ENCODE measurements around the gene PLK3. TPM values are rescaled to one million over a fixed set of nuclear protein-coding genes. Genes with fewer than 3 reads are reported as not detected.
"Not testable (repeated sequence)": the region's sequence is repeated elsewhere in the genome, so short reads cannot be mapped to it uniquely, and the experiment has no call there.

Gene PLK3
- 10 to 100 TPM in 9 of 12 donors, 1 to 10 TPM in 2, not detected in 1; 6.9 to 19.2 (median 11.9) TPM for polyA plus RNA-seq (ENCODE audit: insufficient read length in 12 of 12)
- long read RNA-seq, donor 1, partial matches to known transcripts = 0 of 4 reads
- long read RNA-seq, donor 1, other reads (novel, unspliced or antisense) = 0 of 4 reads
- long read RNA-seq, donor 2, partial matches to known transcripts = 0 of 3 reads
- long read RNA-seq, donor 2, other reads (novel, unspliced or antisense) = 0 of 3 reads
- long read RNA-seq, donor 3, partial matches to known transcripts = 0 of 2 reads
- long read RNA-seq, donor 3, other reads (novel, unspliced or antisense) = 0 of 2 reads
- long read RNA-seq, donor 4, partial matches to known transcripts = 0 of 1 reads
- long read RNA-seq, donor 4, other reads (novel, unspliced or antisense) = 0 of 1 reads
- long read RNA-seq, donor 5, partial matches to known transcripts = 0 of 2 reads
- long read RNA-seq, donor 5, other reads (novel, unspliced or antisense) = 0 of 2 reads
- long read RNA-seq, donor 6, partial matches to known transcripts = 0 of 2 reads
- long read RNA-seq, donor 6, other reads (novel, unspliced or antisense) = 0 of 2 reads
- long read RNA-seq, donor 7, partial matches to known transcripts = 0 of 3 reads
- long read RNA-seq, donor 7, other reads (novel, unspliced or antisense) = 0 of 3 reads
- long read RNA-seq, donor 8, partial matches to known transcripts = 0 of 2 reads
- long read RNA-seq, donor 8, other reads (novel, unspliced or antisense) = 0 of 2 reads
- long read RNA-seq, donor 9, partial matches to known transcripts = 0 of 1 reads
- long read RNA-seq, donor 9, other reads (novel, unspliced or antisense) = 0 of 1 reads
- long read RNA-seq, donor 10, partial matches to known transcripts = 0 of 3 reads
- long read RNA-seq, donor 10, other reads (novel, unspliced or antisense) = 0 of 3 reads
- long read RNA-seq, donor 11 = 0 reads

DNA sequence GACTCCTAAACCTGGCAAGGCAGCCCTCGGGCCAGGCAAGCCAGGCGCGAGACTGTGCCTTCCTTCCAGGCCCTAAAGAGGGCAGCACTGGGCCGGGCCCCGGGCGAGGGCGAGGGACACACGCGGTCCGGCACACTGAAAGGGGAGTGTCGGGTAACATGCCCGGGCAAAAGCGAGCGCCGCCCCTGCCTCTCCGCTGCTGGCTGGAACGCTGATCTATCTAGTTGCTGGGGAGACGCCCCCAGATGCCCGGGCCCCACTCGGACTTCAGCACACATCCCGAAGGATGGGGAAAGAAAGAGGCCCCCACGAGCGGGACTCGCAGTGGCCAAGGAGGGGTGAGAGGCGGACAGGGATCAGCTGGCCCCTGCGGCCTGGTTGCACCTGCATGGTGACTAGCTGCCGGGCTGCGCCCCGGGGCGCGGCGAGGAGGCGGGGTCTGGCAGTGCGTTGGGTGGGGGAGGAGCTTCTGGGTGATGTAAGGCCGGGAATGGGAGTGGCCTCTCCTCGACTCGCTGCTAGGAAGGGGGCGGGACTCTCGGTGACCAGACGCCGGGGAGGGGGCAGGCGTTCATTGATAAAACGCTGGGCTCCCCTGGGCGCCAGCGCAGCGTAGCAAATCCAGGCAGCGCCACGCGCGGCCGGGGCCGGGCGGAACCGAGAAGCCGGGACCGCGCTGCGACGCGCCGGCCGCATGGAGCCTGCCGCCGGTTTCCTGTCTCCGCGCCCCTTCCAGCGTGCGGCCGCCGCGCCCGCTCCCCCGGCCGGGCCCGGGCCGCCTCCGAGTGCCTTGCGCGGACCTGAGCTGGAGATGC lies at the start of gene PLK3:
Gene PLK3 (plus strand): TSS at position 608 of the 815 bp plus-strand sequence. CDS start 87 bp downstream, at position 695.
- DNase-seq = peak; percentile 98

- DNase-seq = no peak
These were observed 42.8 kb upstream of the PLK3 start for GRCh38 chr1:44757420-44757819.

DNA sequence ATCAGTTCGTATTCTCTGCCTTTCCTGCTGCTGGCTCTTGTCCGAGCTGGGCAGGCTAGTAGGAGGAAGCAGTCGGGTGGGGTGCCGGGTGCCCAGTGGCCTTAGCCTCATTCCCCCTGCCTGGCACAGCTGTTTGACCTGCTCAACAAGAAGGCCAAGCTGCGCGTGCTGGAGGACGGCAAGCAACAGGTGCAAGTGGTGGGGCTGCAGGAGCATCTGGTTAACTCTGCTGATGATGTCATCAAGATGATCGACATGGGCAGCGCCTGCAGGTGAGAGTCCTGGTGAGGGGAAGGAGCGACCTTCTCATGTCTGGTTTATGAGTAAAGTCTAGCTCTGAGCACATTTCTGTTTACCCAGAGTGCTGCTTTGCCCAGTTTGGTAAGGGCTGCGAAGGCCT lies 41.1 kb upstream of the PLK3 start:
- DNase-seq = no peak

DNA sequence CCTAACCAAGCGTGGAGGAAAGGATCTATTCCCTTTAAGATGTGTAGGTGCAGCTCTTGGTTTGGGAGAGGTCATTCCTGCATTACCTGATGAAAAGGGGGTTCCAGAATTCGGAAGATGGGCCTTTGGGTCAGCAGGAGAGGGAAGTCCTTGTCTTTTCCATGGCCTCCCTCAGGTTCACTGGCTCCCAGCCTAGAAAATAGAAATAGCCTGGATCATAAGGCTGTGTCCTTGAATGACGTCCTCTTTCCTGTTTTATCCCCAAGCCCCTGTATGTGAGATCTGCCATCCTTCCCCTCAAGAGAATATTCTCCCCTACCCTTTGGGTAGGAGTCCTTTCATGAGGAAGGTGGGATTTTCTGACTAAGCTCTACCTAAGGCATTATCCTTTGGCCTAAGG lies 39.3 kb upstream of the PLK3 start:
- DNase-seq = no peak

GRCh38 chr1:44766421-44766820 lies 33.8 kb upstream of the PLK3 start:
- DNase-seq = not testable (repeated sequence)

DNA sequence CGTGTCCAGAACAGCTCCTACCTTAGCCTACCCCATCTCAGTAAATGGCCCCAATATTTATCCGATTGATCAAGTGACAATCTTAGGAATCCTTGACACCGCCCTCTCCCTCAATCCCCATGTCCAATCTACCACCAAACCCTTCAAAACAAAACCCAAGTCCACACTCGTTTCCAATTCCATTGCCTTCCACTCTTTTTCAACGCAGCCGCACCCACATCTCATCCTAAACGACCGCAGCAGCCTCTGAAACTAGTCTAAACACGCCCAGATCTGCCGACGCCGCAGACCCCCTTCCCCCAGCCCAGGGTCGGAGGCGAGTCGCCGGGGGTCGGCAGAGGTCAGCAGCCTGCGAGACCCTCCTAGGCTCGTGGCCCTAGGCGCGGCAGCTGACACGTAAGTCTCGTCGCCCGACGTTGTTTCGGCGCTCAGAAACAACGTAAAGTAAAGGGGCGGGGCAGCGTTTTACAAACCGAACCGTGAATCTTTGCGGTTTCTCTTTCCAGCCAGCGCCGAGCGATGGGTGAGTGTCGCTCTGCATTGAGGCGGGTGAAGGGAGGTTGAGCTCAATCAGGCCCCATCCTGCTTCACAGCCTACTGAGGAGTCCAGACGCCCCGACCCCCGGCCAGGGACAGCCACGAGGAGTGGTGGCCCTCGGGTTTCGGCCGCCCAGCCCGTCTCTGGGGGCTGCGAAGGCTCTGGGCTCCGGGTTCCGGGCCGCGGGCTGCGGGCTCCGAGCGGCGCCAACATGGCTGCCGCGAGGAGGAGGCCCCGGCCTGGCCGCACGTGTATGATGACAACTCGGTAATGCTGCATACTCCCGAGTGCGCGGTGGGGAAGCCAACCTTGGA lies 24.9 kb upstream of the PLK3 start, which contains the start of gene RPS8:
Gene RPS8 (plus strand): TSS at position 463 of the 852 bp plus-strand sequence. CDS start 57 bp downstream, at position 520.
- peak; percentile 97 for DNase-seq

- no peak for DNase-seq
These were observed 24.0 kb upstream of the PLK3 start for GRCh38 chr1:44775930-44776729.

GRCh38 chr1:44776730-44777068 lies 23.5 kb upstream of the PLK3 start:
- no peak for DNase-seq

GRCh38 chr1:44777547-44777946 lies 22.6 kb upstream of the PLK3 start:
- DNase-seq = no peak

DNA sequence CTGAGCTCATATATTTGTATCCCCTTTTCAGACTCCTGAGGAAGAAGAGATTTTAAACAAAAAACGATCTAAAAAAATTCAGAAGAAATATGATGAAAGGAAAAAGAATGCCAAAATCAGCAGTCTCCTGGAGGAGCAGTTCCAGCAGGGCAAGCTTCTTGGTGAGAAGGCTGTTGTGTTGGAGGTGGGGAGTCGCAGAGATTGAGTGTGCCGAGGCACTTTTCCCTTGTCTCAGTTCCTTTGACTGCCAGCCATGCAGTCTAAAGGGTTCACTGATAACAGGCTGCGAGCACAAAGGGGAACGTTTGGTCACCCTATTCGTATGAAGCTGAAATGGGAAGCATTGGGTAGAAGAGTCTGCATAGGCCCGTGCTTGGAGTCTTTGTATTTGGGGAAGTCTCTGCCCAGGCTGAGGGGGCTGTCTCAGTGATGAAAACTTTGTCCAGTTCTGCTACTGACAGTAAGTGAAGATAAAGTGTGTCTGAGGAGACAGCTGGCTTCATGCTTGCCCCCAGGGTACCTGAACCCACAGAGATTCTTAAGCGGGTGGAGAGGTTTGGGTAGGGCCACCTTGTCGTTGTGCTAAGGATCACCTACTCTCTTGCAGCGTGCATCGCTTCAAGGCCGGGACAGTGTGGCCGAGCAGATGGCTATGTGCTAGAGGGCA lies 22.1 kb upstream of the PLK3 start:
- DNase-seq = no peak

DNA sequence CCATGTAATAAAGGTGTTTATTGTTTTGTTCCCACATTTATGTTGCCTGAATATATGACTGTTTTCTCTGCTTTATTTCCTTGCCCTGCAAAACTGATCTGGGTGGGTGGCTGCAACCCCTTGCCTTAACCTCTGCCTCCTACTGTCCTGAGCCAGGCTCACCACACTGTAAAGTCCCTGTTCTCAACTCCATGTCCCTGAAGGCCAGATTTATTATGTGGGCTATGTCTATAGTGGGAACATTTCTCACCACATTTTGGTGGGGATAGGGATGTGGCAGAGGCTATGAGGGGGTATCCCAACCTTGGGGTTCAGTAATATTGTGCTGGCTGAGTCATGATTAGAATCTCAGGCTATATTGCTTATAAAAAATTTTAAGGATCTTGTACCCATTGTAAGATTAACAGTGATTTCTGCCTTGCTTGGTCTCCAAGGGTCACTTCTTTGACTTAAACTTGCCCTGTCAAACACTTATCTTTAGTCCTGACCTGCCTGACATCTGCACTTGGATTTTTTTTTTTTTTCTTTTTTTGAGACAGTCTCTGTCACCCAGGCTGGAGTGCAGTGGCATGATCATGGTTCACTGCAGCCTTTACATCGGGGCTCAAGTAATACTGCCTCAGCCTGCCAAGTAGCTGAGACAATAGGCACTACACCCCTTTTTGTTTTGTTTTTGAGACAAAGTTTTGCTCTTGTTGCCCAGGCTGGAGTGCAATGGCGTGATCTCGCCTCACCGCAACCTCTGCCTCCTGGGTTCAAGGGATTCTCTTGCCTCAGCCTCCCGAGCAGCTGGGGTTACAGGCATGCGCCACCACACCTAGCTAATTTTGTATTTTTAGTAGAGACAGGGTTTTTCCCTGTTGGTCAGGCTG lies 21.2 kb upstream of the PLK3 start:
- no peak for DNase-seq

DNA sequence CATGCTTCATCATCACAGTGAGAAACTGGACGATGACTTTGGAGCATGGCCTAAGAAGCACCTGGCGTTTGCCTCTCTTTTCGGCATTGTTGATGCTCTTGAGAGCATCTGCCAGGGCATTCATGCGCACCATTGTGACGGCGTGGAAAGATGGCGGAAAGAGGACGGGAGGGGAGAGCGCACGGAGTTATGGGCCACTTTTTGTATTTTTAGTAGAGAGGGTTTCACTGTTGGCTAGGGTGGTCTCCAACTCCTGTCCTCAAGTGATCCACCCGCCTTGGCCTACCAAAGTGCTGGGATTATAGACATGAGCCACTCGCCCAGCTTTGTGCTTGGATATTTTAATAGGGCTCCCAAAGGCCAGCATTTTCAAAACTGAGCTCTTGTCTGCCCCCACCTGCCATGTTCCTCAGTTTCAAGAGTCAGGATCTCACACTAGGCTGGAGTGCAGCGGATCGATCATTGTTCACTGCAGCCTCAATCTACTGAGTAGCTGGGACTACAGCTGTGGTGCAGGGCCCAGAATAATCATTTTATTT lies 19.5 kb upstream of the PLK3 start:
- no peak for DNase-seq

GRCh38 chr1:44783697-44784093 lies 16.5 kb upstream of the PLK3 start:
- DNase-seq = no peak

- DNase-seq = no peak
These were observed 15.8 kb upstream of the PLK3 start for GRCh38 chr1:44784094-44785028.

DNA sequence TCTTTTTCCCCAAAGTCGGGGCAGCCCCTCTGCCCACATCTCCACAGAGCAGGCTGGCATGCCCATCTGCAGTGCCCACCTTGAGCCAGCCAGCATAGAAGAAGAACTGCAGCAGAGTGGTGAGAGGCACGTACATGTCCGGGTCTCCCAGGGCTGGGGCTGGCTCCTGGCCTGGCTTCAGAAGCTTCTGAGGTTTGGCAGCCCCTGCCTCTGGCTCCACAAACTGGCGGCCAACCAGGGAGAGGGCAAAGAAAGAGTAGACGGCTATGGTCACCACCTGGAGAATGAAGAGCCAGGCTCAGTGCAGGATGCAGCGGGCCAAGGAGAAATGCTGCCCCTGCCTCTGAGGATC lies 15.2 kb upstream of the PLK3 start:
- DNase-seq = no peak

- DNase-seq = no peak
These were observed 14.6 kb upstream of the PLK3 start for GRCh38 chr1:44785501-44786137.
